ENCODE data around the gene FBXL14.
A peak's percentile ranks its signal among the peaks of the same experiment; 100 is the strongest.

FBXL14 gene

DNA sequence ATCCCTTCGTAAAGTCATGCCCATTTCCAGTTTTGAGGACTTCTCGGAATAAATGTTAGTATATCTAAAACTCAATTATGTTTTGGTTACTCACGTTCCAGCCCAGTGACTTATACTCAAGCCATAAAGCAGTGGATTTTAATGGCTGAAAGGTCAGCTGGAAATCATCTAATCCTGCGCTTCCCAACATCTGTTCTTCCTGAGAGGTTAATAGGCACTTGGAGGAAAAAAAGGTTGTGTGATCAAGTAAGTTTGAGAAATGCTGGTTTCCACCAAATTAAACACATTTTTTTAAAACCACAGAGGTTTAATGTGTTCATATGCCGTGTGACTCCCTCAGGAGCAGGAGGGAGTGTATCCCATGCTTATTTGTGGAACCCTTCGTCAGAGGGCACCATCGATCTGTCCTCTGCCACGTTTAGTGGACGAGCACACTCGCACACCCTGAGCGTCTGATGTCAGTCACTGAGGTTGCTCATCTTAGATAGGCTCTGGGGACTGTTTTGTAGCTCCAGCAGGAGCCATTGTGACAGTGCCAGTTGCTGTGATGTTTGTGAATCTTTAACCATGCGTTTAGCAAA is 41.4 kb downstream of the FBXL14 start:
- Histone ChIP-seq H3K4me1 (ENCODE audit: control insufficient read depth, insufficient read depth, low read length) (no peaks in the 10 kb centered on the region), H3K4me3 (ENCODE audit: low read depth, low read length) (no peak overlapping the region), H3K27ac (ENCODE audit: extremely low read depth, low read depth, low read length) (no peak overlapping the region), H3K9me3 (ENCODE audit: control insufficient read depth, insufficient read depth, low read depth, low read length) (no peaks in the 10 kb centered on the region), H3K36me3 (ENCODE audit: control insufficient read depth in 2 of 2, insufficient read depth in 1 of 2, low read length in 2 of 2) (no peaks in the 10 kb centered on the region)
- CTCF ChIA-PET, result interaction anchor here (0.7 kb wide), 1 partner anchor 9 kb away, joined by 3 read pairs; no protein-coding TSS in a partner anchor
- POLR2A ChIA-PET, result no interaction called here
- TF ChIP-seq, protein P1, sequence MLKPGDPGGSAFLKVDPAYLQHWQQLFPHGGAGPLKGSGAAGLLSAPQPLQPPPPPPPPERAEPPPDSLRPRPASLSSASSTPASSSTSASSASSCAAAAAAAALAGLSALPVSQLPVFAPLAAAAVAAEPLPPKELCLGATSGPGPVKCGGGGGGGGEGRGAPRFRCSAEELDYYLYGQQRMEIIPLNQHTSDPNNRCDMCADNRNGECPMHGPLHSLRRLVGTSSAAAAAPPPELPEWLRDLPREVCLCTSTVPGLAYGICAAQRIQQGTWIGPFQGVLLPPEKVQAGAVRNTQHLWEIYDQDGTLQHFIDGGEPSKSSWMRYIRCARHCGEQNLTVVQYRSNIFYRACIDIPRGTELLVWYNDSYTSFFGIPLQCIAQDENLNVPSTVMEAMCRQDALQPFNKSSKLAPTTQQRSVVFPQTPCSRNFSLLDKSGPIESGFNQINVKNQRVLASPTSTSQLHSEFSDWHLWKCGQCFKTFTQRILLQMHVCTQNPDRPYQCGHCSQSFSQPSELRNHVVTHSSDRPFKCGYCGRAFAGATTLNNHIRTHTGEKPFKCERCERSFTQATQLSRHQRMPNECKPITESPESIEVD (tag by site-specific recombination; IDR thresholded peaks at IDR 0.05), result 0 out of 2 replicates have a peak, but pooled peaks have one; percentile 26
- no peak for TF ChIP-seq ZNF621 (tag by site-specific recombination; IDR thresholded peaks at IDR 0.05)
- TF ChIP-seq BCL11B (tag by site-specific recombination; IDR thresholded peaks at IDR 0.05; ENCODE audit: low read depth), result no peak

DNA sequence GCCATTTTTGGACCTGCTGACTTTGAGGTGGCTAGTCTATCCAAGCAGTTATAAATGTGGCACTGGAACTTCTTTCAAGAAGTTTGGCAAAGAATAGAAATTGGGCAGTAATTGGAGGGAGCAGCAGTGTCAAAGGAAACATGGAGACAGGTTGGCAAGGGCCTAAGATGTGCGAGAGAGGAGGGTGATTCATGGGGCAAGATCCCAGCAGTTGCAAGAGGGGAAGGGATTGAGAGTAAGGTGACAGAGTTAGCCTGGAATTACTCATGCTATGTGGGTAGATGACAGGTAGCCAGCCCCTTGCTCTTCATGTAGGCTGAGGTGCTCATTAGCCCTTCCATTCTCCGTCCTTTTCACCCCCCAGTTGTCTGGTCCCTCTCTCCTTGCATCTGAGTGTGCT is 42.2 kb downstream of the FBXL14 start:
- Histone ChIP-seq H3K4me1 (ENCODE audit: control insufficient read depth, insufficient read depth, low read length) (no peaks in the 10 kb centered on the region), H3K27ac (ENCODE audit: extremely low read depth, low read depth, low read length) (no peak overlapping the region), H3K9me3 (ENCODE audit: control insufficient read depth, insufficient read depth, low read depth, low read length) (no peaks in the 10 kb centered on the region), H3K4me3 (ENCODE audit: low read depth, low read length) (no peak overlapping the region), H3K36me3 (ENCODE audit: control insufficient read depth in 2 of 2, insufficient read depth in 1 of 2, low read length in 2 of 2) (no peaks in the 10 kb centered on the region)
- no peak for TF ChIP-seq ZNF501 (tag by site-specific recombination; IDR thresholded peaks at IDR 0.05)
- TF ChIP-seq ZNF660 (tag by site-specific recombination; IDR thresholded peaks at IDR 0.05), result no peak
- no peak for TF ChIP-seq ZFP41 (tag by site-specific recombination; IDR thresholded peaks at IDR 0.05; ENCODE audit: borderline replicate concordance)
- TF ChIP-seq ZNF211 (tag by site-specific recombination; IDR thresholded peaks at IDR 0.05; ENCODE audit: low read depth), result no peak
- TF ChIP-seq ZNF530 (tag by site-specific recombination; IDR thresholded peaks at IDR 0.05; ENCODE audit: low read depth), result no peak
- no peak for TF ChIP-seq ZNF114 (tag by site-specific recombination; IDR thresholded peaks at IDR 0.05)
- no peak for TF ChIP-seq ZNF514 (tag by site-specific recombination; IDR thresholded peaks at IDR 0.05)
- TF ChIP-seq RBAK (tag by site-specific recombination; IDR thresholded peaks at IDR 0.05), result no peak
- TF ChIP-seq ZNF121 (tag by site-specific recombination; IDR thresholded peaks at IDR 0.05), result no peak
- TF ChIP-seq ZEB2 (tag by site-specific recombination; IDR thresholded peaks at IDR 0.05), result no peak
- TF ChIP-seq SCRT1 (tag by site-specific recombination; IDR thresholded peaks at IDR 0.05; ENCODE audit: borderline replicate concordance), result no peak
- TF ChIP-seq ZBTB7A (tag by site-specific recombination; IDR thresholded peaks at IDR 0.05; ENCODE audit: low read depth), result no peak
- no peak for TF ChIP-seq ZNF138 (tag by site-specific recombination; IDR thresholded peaks at IDR 0.05; ENCODE audit: borderline replicate concordance)
- TF ChIP-seq, protein P2, sequence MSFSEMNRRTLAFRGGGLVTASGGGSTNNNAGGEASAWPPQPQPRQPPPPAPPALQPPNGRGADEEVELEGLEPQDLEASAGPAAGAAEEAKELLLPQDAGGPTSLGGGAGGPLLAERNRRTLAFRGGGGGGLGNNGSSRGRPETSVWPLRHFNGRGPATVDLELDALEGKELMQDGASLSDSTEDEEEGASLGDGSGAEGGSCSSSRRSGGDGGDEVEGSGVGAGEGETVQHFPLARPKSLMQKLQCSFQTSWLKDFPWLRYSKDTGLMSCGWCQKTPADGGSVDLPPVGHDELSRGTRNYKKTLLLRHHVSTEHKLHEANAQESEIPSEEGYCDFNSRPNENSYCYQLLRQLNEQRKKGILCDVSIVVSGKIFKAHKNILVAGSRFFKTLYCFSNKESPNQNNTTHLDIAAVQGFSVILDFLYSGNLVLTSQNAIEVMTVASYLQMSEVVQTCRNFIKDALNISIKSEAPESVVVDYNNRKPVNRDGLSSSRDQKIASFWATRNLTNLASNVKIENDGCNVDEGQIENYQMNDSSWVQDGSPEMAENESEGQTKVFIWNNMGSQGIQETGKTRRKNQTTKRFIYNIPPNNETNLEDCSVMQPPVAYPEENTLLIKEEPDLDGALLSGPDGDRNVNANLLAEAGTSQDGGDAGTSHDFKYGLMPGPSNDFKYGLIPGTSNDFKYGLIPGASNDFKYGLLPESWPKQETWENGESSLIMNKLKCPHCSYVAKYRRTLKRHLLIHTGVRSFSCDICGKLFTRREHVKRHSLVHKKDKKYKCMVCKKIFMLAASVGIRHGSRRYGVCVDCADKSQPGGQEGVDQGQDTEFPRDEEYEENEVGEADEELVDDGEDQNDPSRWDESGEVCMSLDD (tag by site-specific recombination; IDR thresholded peaks at IDR 0.05), result no peak
- TF ChIP-seq, protein P3, sequence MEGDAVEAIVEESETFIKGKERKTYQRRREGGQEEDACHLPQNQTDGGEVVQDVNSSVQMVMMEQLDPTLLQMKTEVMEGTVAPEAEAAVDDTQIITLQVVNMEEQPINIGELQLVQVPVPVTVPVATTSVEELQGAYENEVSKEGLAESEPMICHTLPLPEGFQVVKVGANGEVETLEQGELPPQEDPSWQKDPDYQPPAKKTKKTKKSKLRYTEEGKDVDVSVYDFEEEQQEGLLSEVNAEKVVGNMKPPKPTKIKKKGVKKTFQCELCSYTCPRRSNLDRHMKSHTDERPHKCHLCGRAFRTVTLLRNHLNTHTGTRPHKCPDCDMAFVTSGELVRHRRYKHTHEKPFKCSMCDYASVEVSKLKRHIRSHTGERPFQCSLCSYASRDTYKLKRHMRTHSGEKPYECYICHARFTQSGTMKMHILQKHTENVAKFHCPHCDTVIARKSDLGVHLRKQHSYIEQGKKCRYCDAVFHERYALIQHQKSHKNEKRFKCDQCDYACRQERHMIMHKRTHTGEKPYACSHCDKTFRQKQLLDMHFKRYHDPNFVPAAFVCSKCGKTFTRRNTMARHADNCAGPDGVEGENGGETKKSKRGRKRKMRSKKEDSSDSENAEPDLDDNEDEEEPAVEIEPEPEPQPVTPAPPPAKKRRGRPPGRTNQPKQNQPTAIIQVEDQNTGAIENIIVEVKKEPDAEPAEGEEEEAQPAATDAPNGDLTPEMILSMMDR (tag by site-specific recombination; IDR thresholded peaks at IDR 0.05), result no peak
- TF ChIP-seq, protein P4, sequence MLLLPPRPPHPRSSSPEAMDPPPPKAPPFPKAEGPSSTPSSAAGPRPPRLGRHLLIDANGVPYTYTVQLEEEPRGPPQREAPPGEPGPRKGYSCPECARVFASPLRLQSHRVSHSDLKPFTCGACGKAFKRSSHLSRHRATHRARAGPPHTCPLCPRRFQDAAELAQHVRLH (tag by site-specific recombination; IDR thresholded peaks at IDR 0.05), result no peak
- ChIA-PET CTCF (interaction anchor here (1.7 kb wide), 1 partner anchor 435 kb away, joined by 4 read pairs; no protein-coding TSS in a partner anchor), POLR2A (no interaction called here)
